Hematopoietic multipotent progenitor cell treated with erythropoietin and hydrocortisone succinate and interleukin-3 and kit ligand, for 8 days (in vitro differentiated cells): ENCODE measurements around the gene CCDC88C.

ENCODE experiments used
- DNase-seq: peaks from one replicate; pipeline ENCODE4 v3.0.0-alpha.2; 2015

CCDC88C gene

DNA sequence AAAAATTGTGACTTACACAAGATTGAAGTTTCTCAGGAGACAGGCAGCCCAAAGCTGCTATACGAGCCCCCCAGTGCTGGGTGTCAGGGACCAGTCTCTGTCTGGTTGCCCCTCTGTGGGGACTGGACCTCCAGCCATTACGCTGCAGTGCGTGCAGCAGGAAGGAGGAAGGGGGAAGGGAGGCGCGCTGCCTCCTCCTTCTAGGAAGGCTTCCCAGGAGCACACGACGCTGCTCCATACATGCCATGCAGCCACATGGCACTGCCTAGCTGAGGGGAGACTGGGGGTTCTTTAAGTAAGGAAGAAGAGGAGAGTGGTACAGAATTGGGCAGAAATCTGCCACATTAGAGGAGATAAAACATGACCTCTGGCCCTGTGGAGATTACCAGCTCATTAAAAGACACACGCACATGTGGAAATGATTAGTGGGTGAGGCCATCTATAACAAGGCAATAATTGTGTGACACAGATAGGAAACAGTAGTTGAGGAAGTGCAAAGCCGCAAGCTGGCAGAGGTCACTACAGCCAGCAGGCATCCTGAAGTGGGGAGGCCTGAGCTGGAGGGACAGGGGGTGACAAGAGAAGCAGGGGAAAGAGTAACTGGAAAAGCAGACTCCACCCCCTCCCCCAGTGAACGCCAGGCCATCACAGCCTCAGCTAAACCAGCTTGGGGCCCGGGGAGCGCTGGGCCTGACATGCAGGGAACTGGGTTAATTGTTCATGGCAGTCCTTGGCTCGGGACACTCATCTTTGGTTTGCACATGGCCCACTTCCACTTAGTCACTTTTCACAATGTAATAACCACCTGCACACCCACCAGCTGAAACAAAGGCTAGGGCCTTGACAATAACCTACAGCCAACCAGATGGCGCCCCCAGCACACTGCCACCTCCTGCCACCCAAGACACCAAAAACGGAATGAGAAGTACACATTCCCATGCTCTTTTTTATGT, 39.6 kb downstream of the CCDC88C start:
- peak; percentile 61 for DNase-seq

DNA sequence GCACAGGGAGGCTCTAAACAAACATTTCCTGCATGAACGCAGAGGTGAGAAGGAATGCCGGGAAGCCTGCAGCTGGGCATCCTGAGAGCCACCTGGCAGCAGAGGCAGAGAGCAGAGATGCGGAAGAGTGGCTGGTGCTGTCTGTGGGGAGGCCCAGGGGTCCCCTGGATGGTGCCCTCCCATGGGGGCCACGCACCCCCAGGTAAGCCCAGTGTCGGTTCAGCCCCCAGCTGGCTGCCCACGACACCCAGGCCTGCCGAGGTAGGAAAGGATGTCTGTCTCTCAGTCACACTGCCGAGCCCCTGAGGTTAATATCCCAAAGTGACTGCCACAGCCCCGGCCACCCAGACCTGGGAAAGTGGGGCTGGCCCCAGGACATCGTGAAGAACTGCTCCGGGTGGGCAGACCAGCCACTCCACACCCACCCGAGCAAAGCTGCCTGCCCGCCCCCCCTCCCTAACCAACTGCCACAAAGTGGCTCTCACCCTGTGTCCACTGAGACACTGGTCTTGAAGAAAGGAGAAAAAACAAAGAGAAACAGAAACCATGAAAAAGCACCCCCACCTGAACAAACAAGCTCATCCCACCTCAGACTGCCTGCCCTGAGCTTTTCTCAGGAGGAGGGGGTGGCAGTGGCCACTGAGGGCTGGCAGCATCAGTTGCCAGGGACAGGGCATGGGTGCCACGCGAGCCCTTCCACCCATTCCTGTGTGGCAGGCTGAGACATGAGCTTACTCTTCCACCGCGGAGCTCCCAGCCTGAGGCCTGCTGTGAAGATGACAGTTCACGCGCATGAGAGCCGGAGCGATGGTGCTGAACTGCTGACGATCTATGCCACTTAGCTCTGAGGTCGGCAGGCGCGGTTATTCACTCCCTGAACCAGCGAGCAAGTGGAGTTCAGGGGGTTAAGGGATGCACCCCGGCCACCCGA, 40.8 kb downstream of the CCDC88C start:
- DNase-seq = no peak

- DNase-seq = no peak
Measured at GRCh38 chr14:91375720-91376452, 41.7 kb downstream of the CCDC88C start.

DNA sequence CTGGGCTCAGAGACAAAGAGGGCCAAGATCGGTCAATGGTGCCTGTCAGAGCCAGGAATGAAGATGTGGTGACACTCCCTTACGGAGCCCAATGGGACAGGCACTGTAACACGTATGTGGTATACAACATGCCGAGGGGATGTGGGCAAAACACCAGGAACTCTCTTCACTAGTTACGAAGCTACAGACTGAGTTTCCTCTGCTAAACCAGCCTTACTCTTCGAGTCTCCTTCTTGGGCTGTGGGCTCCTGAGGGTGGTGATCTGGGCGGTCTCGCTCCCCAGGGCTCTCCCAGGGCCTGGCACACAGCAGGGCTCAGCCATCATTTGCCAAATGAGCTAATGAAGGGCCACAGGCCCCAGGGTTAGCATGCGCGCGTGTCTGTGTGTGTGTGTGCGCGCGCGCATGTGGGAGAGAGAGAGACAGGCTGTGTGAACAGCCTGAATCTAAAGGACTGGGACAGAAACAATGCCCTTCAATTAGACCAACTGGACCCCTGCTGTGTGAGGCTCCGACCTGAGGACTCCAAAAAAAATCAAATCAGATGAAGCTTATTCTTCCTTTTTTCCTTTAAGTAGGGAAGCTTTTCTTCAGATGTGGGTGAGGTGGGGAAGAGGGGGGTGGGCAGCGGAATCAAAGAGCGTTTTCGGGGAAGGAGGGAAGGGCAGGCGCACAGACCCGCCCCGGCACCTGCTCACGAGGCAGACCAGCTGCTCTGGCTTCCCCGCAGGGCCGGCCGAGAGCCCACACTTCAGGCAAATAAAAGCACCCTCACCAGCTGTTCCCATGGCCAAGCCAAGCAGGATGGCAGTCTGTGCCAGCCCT, 42.5 kb downstream of the CCDC88C start:
- no peak for DNase-seq

- DNase-seq = no peak
Measured at GRCh38 chr14:91374287-91374878, 43.2 kb downstream of the CCDC88C start.

GRCh38 chr14:91373591-91374254, 43.9 kb downstream of the CCDC88C start:
- no peak for DNase-seq

GRCh38 chr14:91372671-91373495, 44.7 kb downstream of the CCDC88C start:
- DNase-seq = peak; percentile 87

- no peak for DNase-seq
Measured at GRCh38 chr14:91371990-91372375, 45.6 kb downstream of the CCDC88C start.

DNA sequence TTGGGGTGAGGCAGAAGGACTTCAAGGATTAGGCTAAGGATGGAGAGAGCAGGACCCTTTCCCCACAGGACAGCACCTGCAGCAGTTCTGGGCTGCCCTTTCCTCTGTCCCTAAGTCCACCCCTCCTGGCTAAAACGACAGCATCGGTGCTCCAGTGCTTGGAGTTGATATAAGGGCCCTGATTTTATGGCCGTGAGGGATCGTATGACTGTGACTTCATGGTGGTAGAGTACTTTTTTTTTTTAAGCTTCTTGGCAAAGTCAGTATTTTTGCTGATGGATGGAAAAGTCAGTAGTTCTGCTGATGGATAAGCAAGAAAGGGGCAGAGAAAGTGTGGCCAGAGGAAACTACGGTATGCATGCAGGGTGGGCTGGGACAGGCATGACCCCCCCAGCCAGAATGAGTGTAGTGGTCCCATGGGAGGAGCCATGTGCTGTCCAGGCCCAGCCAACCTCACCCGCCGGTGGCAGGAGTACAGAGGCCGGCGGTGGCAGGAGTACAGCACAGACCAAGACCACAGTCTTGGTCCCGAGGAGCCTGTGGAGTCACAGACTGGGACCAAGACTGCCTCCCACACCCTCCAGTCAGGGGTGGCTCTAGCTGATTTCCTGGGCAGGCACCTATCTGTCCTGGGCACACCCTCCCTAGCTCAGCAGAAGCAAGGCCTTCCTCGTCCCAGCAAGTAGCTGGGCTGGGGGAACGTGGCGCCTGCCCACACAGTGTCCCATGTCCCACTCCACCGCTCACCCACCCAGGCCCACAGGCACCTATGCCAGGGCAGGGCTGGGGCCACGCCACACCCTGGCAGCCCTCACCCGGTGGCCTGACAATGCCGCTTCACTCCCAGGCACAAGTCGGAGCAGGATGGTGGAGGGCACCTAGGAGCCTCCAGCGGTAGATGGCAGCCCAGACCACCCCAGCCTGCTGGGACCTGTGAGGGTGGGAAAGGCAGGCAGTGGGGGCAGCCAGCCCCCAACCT, 46.3 kb downstream of the CCDC88C start:
- peak; percentile 88 for DNase-seq

DNA sequence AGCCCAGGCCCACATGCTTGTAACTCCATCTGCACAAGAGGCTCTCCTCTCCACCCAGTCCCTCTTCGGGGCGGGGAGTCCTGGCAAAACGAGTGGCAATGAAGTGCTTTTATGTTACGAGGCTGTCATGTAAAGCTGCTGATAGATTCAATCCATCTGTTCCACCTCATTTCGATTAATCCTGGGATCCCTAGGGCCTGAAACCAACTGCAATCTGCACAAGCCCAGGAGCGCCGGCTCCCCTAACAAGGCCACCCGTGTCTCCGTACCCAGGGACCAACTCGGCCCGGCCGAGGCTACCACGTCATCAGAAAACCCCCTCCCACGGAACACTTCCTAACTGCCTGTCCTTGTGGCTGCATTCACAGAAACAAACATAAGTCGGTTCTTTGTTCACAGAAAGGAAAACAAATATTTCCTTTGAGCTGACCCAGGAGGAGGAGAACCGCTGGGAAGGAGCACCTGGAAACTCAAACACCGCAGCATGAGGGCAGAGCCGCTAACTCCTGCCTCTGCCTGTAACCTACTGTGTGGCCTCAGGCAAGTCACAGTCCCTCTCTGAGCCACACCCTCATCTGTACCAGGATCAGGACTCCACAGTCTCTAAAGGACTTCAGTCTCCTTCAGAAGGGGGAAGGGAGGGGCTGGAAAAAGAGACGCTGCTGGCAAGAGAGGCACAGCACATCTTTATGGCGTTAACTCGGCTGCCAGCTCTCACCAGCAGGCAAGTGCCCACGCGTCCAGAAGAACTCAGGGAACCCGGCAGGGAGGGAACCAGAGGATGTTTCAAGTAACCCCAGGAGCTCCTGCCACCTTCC, 47.8 kb downstream of the CCDC88C start:
- DNase-seq = peak; percentile 47

DNA sequence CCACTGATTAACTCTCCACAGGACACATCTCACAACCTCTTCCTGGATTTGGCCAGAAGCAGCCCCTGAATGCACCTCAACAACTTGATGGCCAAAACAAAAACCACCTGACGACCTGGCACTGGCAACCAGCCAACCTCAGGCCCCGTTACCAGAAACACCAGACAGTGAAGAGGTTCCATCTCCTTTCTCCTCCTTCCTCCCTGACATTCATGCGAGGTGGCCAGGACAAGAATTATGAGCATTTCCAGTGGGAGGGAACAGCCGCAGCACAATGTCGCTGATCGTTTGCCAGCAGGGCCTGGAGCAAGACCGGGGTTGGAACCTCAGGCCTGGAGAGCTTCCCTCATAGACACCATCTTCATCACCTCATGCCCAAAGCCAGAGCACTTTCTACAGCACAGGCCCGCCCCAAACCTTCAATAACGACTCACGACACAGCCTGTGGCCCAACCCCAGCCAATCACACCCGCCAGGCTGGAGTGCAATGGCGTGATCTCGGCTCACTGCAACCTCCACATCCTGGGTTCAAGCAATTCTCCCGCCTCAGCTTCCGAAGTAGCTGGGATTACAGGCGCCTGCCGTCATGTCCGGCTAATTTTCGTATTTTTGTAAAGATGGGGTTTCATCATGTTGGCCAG, 48.7 kb downstream of the CCDC88C start:
- no peak for DNase-seq

GRCh38 chr14:91367173-91368171, 50.1 kb downstream of the CCDC88C start:
- no peak for DNase-seq

DNA sequence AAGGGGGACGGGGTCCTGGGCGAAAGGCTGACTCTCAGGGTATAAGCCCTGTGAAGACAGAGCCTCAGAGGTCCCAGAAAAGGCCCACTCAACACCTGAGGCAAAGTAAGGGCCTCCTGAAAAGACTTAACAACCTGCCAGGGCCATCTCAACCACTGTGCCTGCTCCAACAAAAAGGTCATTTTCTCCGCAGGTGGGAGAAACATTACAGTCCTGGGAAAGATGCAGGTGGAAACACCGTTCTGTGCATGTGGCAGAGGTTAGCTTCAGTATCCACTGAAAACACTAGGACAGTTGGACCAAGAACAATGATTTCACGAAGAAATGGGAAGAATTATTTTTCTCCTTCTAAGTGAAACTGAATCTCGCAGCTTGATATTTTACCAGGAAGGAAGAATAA, 50.9 kb downstream of the CCDC88C start:
- DNase-seq = no peak

DNA sequence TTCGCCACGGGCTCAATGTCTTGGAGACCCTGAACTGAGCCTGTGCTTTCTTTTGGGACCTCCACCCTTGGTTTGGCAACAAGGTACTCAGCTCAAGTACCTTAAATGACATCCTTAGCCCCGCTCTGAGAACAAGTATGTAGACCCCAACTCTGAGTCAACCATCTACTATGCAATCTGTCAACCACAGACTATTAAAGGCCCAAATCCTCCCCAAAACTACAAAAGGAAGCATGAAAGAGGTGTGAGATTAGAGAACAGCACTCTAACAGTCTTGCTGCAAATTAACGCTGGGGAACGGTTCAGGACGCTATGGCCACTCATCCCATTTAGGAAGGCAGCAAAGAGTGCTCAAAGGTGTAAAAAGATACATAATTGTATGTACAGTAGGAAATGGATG, 52.1 kb downstream of the CCDC88C start:
- DNase-seq = no peak

DNA sequence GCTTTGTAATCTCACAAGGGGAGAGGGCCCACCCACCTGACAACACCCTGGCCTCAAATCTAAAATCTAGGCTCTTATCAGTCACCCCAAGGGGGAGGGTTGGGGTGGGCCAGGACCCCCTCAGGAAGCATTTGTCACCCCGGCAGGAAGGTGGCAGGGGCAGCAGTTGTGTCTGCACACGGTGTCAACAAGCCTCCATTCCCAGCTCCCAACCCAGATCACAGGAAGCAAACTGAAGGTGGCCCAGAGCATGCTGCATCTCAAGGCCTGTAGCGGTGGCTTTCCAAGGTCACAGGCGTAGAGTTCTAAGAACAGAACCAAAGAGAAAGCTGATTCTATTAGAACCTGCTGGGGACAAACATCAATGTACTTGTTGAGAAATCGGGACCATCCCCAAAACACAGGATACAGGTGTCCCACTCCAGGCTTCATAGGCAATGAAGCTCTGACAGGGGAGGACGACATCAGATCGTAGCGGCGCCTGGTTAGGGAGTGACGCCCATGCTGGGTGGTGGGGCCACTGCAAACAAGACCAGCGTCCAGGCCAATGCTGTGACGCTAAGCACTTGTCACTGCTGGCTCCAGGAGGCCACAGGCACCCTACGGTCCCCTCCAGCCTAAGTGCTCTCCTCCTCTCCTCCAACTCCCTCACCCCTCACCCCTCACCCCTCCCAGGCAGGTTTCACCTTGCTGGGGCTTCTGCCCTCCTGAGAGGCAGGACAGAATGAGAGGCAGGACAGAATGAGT, 52.9 kb downstream of the CCDC88C start:
- DNase-seq = no peak
